ENCODE measurements around the gene KCNQ1OT1. TPM values are rescaled to one million over a fixed set of nuclear protein-coding genes. Genes with fewer than 3 reads are reported as not detected.

Gene KCNQ1OT1
- total RNA-seq, 4 donors from 2014 or later, result 0.66 to 2.5 (median 1.3) TPM

GRCh38 chr11:2587976-2588748, 111.6 kb downstream of the KCNQ1OT1 start:
- H3K27me3 ChIP-seq, result no peaks in the 10 kb centered on the region
- H3K4me1 ChIP-seq, result no peaks in the 10 kb centered on the region
- no peak overlapping the region for H3K4me3 ChIP-seq
- peak; percentile 68 for DNase-seq (ENCODE audit: extremely low spot score)
- WGBS, result 91% methylated on average over 25 of the region's 25 CpGs
- no peak for TF ChIP-seq POLR2A (IDR thresholded peaks at IDR 0.05; ENCODE audit: low read depth)
- H3K27ac ChIP-seq (replicated peaks in 1 of 4), result no peak overlapping the region
- intact Hi-C loops (cut with DNase I), result no loop called here
- no peaks in the 10 kb centered on the region for H3K9me3 ChIP-seq
- H3K36me3 ChIP-seq, result peaks cover 0 to 34% (median 0%) of the 10 kb centered on the region in 4 donors

GRCh38 chr11:2587132-2587930, 112.5 kb downstream of the KCNQ1OT1 start:
- Histone ChIP-seq H3K36me3 (peaks cover 0 to 27% (median 0%) of the 10 kb centered on the region in 4 donors), H3K4me3 (no peak overlapping the region), H3K9me3 (no peaks in the 10 kb centered on the region), H3K4me1 (peaks cover 0 to 2% (median 0%) of the 10 kb centered on the region in 4 donors), H3K27me3 (no peaks in the 10 kb centered on the region), H3K27ac (replicated peaks in 1 of 4) (no peak overlapping the region)
- intact Hi-C loops (cut with DNase I), result no loop called here
- 96% methylated on average over 12 of the region's 20 CpGs for WGBS
- TF ChIP-seq POLR2AphosphoS5 (IDR thresholded peaks at IDR 0.05) (no peak), EP300 (IDR thresholded peaks at IDR 0.05) (no peak), POLR2A (IDR thresholded peaks at IDR 0.05; ENCODE audit: low read depth) (no peak), CTCF (IDR thresholded peaks at IDR 0.05) (no peak)
- DNase-seq (ENCODE audit: extremely low spot score), result peak; percentile 60

GRCh38 chr11:2586793-2587131, 113.0 kb downstream of the KCNQ1OT1 start:
- H3K36me3 ChIP-seq, result peaks cover 0 to 22% (median 0%) of the 10 kb centered on the region in 4 donors
- TF ChIP-seq CTCF (IDR thresholded peaks at IDR 0.05) (no peak), POLR2A (IDR thresholded peaks at IDR 0.05; ENCODE audit: low read depth) (no peak), POLR2AphosphoS5 (IDR thresholded peaks at IDR 0.05) (no peak), EP300 (IDR thresholded peaks at IDR 0.05) (no peak)
- no peaks in the 10 kb centered on the region for H3K27me3 ChIP-seq
- H3K9me3 ChIP-seq, result no peaks in the 10 kb centered on the region
- peak; percentile 88 for DNase-seq (ENCODE audit: extremely low spot score)
- intact Hi-C loops (cut with DNase I), result no loop called here
- no peak overlapping the region for H3K4me3 ChIP-seq
- no peak overlapping the region for H3K27ac ChIP-seq (replicated peaks in 1 of 4)
- 86% methylated on average over 5 of the region's 5 CpGs for WGBS
- H3K4me1 ChIP-seq, result peaks cover 0 to 5% (median 0%) of the 10 kb centered on the region in 4 donors

- DNase-seq (ENCODE audit: extremely low spot score), result peak; percentile 84
- Histone ChIP-seq H3K27me3 (no peaks in the 10 kb centered on the region), H3K27ac (replicated peaks in 1 of 4) (no peak overlapping the region), H3K36me3 (peaks cover 0 to 22% (median 0%) of the 10 kb centered on the region in 4 donors), H3K4me1 (peaks cover 0 to 5% (median 0%) of the 10 kb centered on the region in 4 donors), H3K9me3 (no peaks in the 10 kb centered on the region), H3K4me3 (no peak overlapping the region)
- 89% methylated on average over 9 of the region's 18 CpGs for WGBS
- no peak for TF ChIP-seq POLR2A (IDR thresholded peaks at IDR 0.05; ENCODE audit: low read depth)
- no peak for TF ChIP-seq EP300 (IDR thresholded peaks at IDR 0.05)
- no peak for TF ChIP-seq CTCF (IDR thresholded peaks at IDR 0.05)
- no peak for TF ChIP-seq POLR2AphosphoS5 (IDR thresholded peaks at IDR 0.05)
- intact Hi-C loops (cut with DNase I), result no loop called here
Measured at GRCh38 chr11:2586087-2586792, 113.6 kb downstream of the KCNQ1OT1 start.
